Epithelial cell of proximal tubule (primary cell): ENCODE measurements around the gene TULP3. TPM values are rescaled to one million over a fixed set of nuclear protein-coding genes. Genes with fewer than 3 reads are reported as not detected.

ENCODE experiments used
- DNase-seq: peaks from one replicate; pipeline ENCODE4 v3.0.0-alpha.2; 2011; ENCODE audit warnings: low read depth
- H3K4me3 ChIP-seq: 2 replicates; pipeline ENCODE4 v1.5.1; 2011; ENCODE audit warnings: low read depth, mild to moderate bottlenecking, low read length
- CTCF ChIP-seq: conservative IDR thresholded peaks from 2 replicates; pipeline ENCODE4 v1.5.1; 2012; ENCODE audit warnings: low read depth, mild to moderate bottlenecking, low read length
- total RNA-seq: library from RNA; depleted of rRNA; stranded (reverse); fragments of >200 nt; gene quantifications from 2 replicates; pipeline ENCODE4 v1.2.3, GENCODE V29; 2015

Gene TULP3
- total RNA-seq, 1 donor from 2014 or later: 26.6 TPM

- H3K4me3 ChIP-seq: no peak overlapping the region
- no peak for TF ChIP-seq CTCF
- no peak for DNase-seq
Measured at GRCh38 chr12:2930865-2931264, 40.2 kb downstream of the TULP3 start.

GRCh38 chr12:2933586-2933985 lies 42.9 kb downstream of the TULP3 start:
- H3K4me3 ChIP-seq: no peak overlapping the region
- no peak for TF ChIP-seq CTCF
- DNase-seq: no peak

- DNase-seq: no peak
- H3K4me3 ChIP-seq: no peak overlapping the region
- no peak for TF ChIP-seq CTCF
Measured at GRCh38 chr12:2934371-2934770, 43.7 kb downstream of the TULP3 start.

GRCh38 chr12:2936301-2936700 lies 45.6 kb downstream of the TULP3 start:
- H3K4me3 ChIP-seq: no peak overlapping the region
- no peak for DNase-seq
- no peak for TF ChIP-seq CTCF

- H3K4me3 ChIP-seq: no peak overlapping the region
- no peak for DNase-seq
- no peak for TF ChIP-seq CTCF
Measured at GRCh38 chr12:2937500-2937899, 46.8 kb downstream of the TULP3 start.

GRCh38 chr12:2939191-2939590 lies 48.5 kb downstream of the TULP3 start:
- no peak for DNase-seq
- TF ChIP-seq CTCF: no peak
- H3K4me3 ChIP-seq: no peak overlapping the region

GRCh38 chr12:2940564-2940963 lies 49.9 kb downstream of the TULP3 start:
- H3K4me3 ChIP-seq: no peak overlapping the region
- no peak for TF ChIP-seq CTCF
- DNase-seq: no peak
